Naive thymus-derived CD4-positive, alpha-beta T cell (primary cell): ENCODE measurements around the gene CDH13. TPM values are rescaled to one million over a fixed set of nuclear protein-coding genes. Genes with fewer than 3 reads are reported as not detected.

Experiments used
- ATAC-seq: fragments of 150-1000 bp; cut with Tn5 transposase; 2 replicates; pipeline ENCODE4 v1.10.0; 2021; ENCODE audit warnings: mild to moderate bottlenecking, moderate library complexity
- CTCF ChIA-PET: fragments of 350-600 bp; sonication (Branson Sonifier 250); formaldehyde crosslinking; loops from one replicate; lab custom pipeline; 2021; ENCODE audit warnings: antibody characterized with exemption; lab: Charles Lee
- POLR2A ChIA-PET: fragments of 350-600 bp; sonication (Branson Sonifier 250); formaldehyde crosslinking; loops from one replicate; lab custom pipeline; 2021; ENCODE audit warnings: antibody characterized with exemption, inconsistent platforms; lab: Charles Lee
- DNase-seq, 9 donors: peaks; one replicate each; pipeline versions ENCODE4 v3.0.0 to v3.0.0-alpha.2; 2020 to 2022; ENCODE audit warnings: mixed read lengths in 1 of 9
- H3K27ac ChIP-seq: one replicate; pipeline ENCODE4 v1.7.0; 2013; ENCODE audit warnings: mild to moderate bottlenecking, low read depth, low read length, moderate library complexity
- H3K27me3 ChIP-seq, 2 donors: one replicate each; pipeline ENCODE4 v1.7.0; 2013; ENCODE audit warnings: low read length in 2 of 2, mild to moderate bottlenecking in 2 of 2, moderate library complexity in 2 of 2; ENCODE audit not compliant: control insufficient read depth in 2 of 2, insufficient read depth in 2 of 2
- H3K36me3 ChIP-seq, 3 experiments: 1 replicate in 2 of 3; 2 replicates in 1 of 3; pipeline ENCODE4 v1.7.0; 2013; ENCODE audit warnings: low read length in 3 of 3, mild to moderate bottlenecking in 3 of 3, moderate library complexity in 1 of 3; ENCODE audit not compliant: insufficient read depth in 3 of 3, control insufficient read depth in 2 of 3
- H3K4me1 ChIP-seq, 2 donors: one replicate each; pipeline ENCODE4 v1.7.0; 2013; ENCODE audit warnings: low read length in 2 of 2, mild to moderate bottlenecking in 2 of 2, moderate library complexity in 1 of 2; ENCODE audit not compliant: control insufficient read depth in 2 of 2, insufficient read depth in 2 of 2
- H3K4me3 ChIP-seq: 2 replicates; pipeline ENCODE4 v1.7.0; 2013; ENCODE audit warnings: mild to moderate bottlenecking, low read length
- H3K9me3 ChIP-seq, 3 experiments: 1 replicate in 2 of 3; 2 replicates in 1 of 3; pipeline ENCODE4 v1.7.0; 2013; ENCODE audit warnings: low read length in 3 of 3; ENCODE audit not compliant: control insufficient read depth in 2 of 3
- H3K27ac Mint-ChIP-seq, 9 donors: one replicate each; pipeline ENCODE4 v1.8.0; 2020 to 2022; ENCODE audit warnings: mixed read lengths in 9 of 9, mild to moderate bottlenecking in 8 of 9, moderate library complexity in 5 of 9, inconsistent platforms in 2 of 9
- H3K27me3 Mint-ChIP-seq, 5 donors: one replicate each; pipeline ENCODE4 v1.8.0; 2021 to 2022; ENCODE audit warnings: mixed read lengths in 5 of 5, mild to moderate bottlenecking in 1 of 5
- H3K36me3 Mint-ChIP-seq, 5 donors: one replicate each; pipeline ENCODE4 v1.8.0; 2020 to 2022; ENCODE audit warnings: mixed read lengths in 5 of 5, mild to moderate bottlenecking in 3 of 5, inconsistent platforms in 1 of 5
- H3K4me1 Mint-ChIP-seq, 7 donors: one replicate each; pipeline ENCODE4 v1.8.0; 2020 to 2022; ENCODE audit warnings: mixed read lengths in 7 of 7, mild to moderate bottlenecking in 3 of 7, inconsistent platforms in 1 of 7
- H3K4me3 Mint-ChIP-seq, 10 donors: one replicate each; pipeline ENCODE4 v1.8.0; 2020 to 2022; ENCODE audit warnings: mild to moderate bottlenecking in 10 of 10, mixed read lengths in 10 of 10, moderate library complexity in 6 of 10, inconsistent platforms in 2 of 10
- H3K9me3 Mint-ChIP-seq, 11 donors: one replicate each; pipeline ENCODE4 v1.8.0; 2020 to 2022; ENCODE audit warnings: mixed read lengths in 11 of 11, mild to moderate bottlenecking in 4 of 11, inconsistent platforms in 1 of 11, moderate library complexity in 1 of 11
- intact Hi-C, 2 donors: fragments of 100-400 bp; cut with micrococcal nuclease; formaldehyde crosslinking; loops; one replicate each; pipeline ENCODE4 v1.15.1; 2023
- polyA plus RNA-seq, 2 donors: library from polyadenylated mRNA; unstranded; fragments of 300-500 nt; fragmentation: Illumina TruSeq; gene quantifications; one replicate each; pipeline ENCODE4 v1.2.3, GENCODE V29; 2021
- total RNA-seq, 6 experiments: library from RNA in 5 of 6; stranded (reverse) in 5 of 6; gene quantifications; 1 replicate in 5 of 6; 2 replicates in 1 of 6; pipeline ENCODE4 v1.2.3 and lab custom pipeline; 2021 to 2026

CDH13 gene
- total and polyA plus RNA-seq, 7 experiments from 2014 or later = not detected

DNA sequence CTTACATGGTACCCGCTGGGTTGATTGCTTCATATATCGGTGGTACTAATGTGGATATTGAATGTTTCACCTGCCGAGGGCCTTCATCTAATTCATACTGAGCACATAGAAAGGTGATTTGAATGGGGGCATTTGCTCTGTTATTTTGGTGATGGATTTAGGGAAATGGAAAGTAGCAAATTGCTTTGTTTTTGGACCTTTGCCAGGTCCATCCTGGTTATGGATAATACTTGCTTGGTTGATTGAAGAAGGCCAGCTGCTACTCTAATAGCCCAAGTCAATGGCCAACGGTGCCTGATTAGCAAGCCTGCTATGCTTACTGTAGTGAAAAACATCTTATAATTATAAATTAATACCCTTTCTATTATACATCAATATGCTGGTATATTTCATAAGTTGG, 253.6 kb downstream of the CDH13 start:
- H3K4me3 Mint-ChIP-seq = no peak overlapping the region
- H3K27me3 Mint-ChIP-seq = peaks cover 0 to 10% (median 6%) of the 10 kb centered on the region in 5 donors

DNA sequence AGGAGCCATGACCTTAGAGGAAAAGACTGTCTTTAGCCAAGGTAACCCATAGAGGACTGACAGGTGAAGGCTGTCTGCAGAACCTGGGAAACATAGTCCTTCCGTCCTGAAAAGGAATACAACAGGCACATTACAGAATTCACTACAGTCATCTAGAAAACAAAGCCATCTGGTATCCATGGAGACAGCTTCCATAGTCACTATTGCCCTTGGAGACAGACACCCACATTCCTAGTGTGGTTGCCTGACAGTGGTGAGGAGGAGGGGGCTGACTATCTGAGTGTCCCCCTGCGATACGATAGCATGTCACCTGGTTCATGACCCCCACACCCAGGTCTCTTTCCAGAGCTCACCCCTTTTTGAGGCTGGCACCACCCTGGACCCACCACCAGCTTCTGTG, 254.7 kb downstream of the CDH13 start:
- DNase-seq (no peak), ATAC-seq (no peak)
- H3K36me3 ChIP-seq = no peaks in the 10 kb centered on the region
- ChIA-PET CTCF (no interaction called here), POLR2A (no interaction called here)
- H3K27me3 ChIP-seq = no peaks in the 10 kb centered on the region
- Mint-ChIP-seq H3K27ac (no peak overlapping the region), H3K9me3 (peaks cover 0 to 6% (median 0%) of the 10 kb centered on the region in 11 donors), H3K4me3 (no peak overlapping the region), H3K27me3 (peaks cover 0 to 14% (median 6%) of the 10 kb centered on the region in 5 donors), H3K36me3 (no peaks in the 10 kb centered on the region), H3K4me1 (peaks cover 0 to 3% (median 0%) of the 10 kb centered on the region in 7 donors)
- no peak overlapping the region for H3K27ac ChIP-seq
- intact Hi-C loops = no loop called here
- H3K4me3 ChIP-seq = no peak overlapping the region
- no peaks in the 10 kb centered on the region for H3K4me1 ChIP-seq
- H3K9me3 ChIP-seq = no peaks in the 10 kb centered on the region

More for the DNA sequence above, 253.6 kb downstream of the CDH13 start:
- H3K27ac Mint-ChIP-seq = no peak overlapping the region
- Histone ChIP-seq H3K27ac (no peak overlapping the region), H3K9me3 (no peaks in the 10 kb centered on the region), H3K4me1 (no peaks in the 10 kb centered on the region), H3K27me3 (no peaks in the 10 kb centered on the region), H3K36me3 (no peaks in the 10 kb centered on the region), H3K4me3 (no peak overlapping the region)
- H3K36me3 Mint-ChIP-seq = no peaks in the 10 kb centered on the region
- ChIA-PET POLR2A (no interaction called here), CTCF (no interaction called here)
- ATAC-seq (no peak), DNase-seq (no peak)
- peaks cover 0 to 4% (median under 1%) of the 10 kb centered on the region in 11 donors for H3K9me3 Mint-ChIP-seq
- H3K4me1 Mint-ChIP-seq = peaks cover 0 to 3% (median 0%) of the 10 kb centered on the region in 7 donors
- intact Hi-C loops = no loop called here

GRCh38 chr16:82882226-82882625, 255.5 kb downstream of the CDH13 start:
- no peaks in the 10 kb centered on the region for H3K9me3 ChIP-seq
- peaks cover 0 to 6% (median 0%) of the 10 kb centered on the region in 11 donors for H3K9me3 Mint-ChIP-seq
- DNase-seq (no peak), ATAC-seq (no peak)
- no peaks in the 10 kb centered on the region for H3K36me3 ChIP-seq
- no peak overlapping the region for H3K27ac Mint-ChIP-seq
- peaks cover 3 to 14% (median 6%) of the 10 kb centered on the region in 5 donors for H3K27me3 Mint-ChIP-seq
- intact Hi-C loops = no loop called here
- H3K27ac ChIP-seq = no peak overlapping the region
- no peaks in the 10 kb centered on the region for H3K27me3 ChIP-seq
- H3K36me3 Mint-ChIP-seq = no peaks in the 10 kb centered on the region
- no peak overlapping the region for H3K4me3 ChIP-seq
- H3K4me1 ChIP-seq = no peaks in the 10 kb centered on the region
- H3K4me3 Mint-ChIP-seq = no peak overlapping the region
- peaks cover 0 to 3% (median 0%) of the 10 kb centered on the region in 7 donors for H3K4me1 Mint-ChIP-seq
- POLR2A ChIA-PET = no interaction called here
- CTCF ChIA-PET = no interaction called here

DNA sequence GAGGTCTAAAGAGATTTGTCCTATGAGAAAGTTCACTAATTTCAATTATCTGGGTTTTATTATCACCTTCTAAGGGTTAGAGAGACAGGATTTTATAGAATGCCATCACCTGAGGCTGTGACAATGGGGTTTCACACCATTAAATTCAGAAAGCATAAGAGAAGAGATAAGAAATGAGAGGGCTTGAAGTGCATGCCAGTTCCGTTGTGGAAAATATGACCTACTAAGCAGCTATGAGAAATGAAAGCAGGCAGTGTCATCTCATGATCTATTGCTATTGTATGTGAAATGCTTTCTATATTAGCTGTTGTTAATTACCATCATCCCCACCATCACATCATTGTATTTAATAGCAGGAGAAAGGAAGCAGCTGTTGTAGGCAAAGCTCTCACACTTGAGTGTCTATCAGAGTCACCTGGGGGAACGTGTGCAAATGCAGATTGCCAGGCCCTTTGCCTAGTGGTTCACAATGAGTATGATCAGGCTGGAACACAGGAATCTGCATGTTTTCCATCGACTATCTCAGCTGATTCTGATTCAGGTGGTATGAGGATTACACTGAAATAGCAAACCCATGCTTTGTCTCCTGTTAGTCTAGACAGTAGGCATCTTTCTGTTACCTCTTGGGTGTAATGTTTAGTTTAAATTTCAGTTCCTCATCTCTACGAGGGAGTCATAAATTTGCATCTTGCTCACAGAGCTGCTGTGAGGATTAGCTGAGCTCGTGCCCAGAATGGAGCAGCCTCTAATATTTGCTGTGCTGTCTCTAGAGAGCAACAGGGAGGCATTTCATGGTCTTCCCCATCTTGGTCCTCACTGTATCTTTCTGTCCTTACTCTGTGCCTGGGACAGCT, 256.4 kb downstream of the CDH13 start:
- H3K4me1 ChIP-seq = no peaks in the 10 kb centered on the region
- ChIA-PET POLR2A (no interaction called here), CTCF (no interaction called here)
- Mint-ChIP-seq H3K36me3 (no peaks in the 10 kb centered on the region), H3K9me3 (peaks cover 0 to 6% (median 0%) of the 10 kb centered on the region in 11 donors), H3K4me3 (no peak overlapping the region), H3K4me1 (peaks cover 0 to 3% (median 0%) of the 10 kb centered on the region in 7 donors), H3K27me3 (peaks cover 3 to 14% (median 7%) of the 10 kb centered on the region in 5 donors), H3K27ac (no peak overlapping the region)
- H3K27me3 ChIP-seq = no peaks in the 10 kb centered on the region
- DNase-seq (no peak), ATAC-seq (no peak)
- no peaks in the 10 kb centered on the region for H3K36me3 ChIP-seq
- H3K27ac ChIP-seq = no peak overlapping the region
- no peak overlapping the region for H3K4me3 ChIP-seq
- H3K9me3 ChIP-seq = no peaks in the 10 kb centered on the region
- intact Hi-C loops = no loop called here

DNA sequence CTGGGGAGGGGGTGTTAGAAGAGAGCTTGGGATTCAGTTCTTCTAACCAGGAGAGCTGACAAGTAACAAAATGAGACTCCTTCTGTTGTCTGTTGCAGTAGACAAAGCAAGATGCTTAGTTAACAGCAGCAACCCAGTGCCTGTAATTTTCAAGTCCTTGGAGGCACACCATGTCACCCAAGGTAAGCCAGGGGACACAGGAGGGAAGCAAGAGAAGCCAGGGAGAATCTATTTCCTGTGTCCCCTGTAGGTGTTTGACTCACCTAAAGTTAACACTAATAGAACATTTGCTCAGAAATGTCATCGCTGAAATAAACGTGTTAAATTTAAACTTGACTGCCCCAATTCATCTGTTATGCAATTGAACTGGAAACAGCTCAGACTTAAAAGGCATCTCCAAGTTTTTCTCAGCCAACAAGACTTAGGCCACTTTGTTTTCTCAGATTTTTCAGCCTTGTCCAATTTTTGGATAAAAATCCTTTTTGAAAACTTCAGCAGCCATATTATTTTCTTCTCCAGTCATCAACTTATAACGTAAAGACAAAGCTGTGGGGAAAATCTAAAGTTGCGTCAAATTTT, 257.6 kb downstream of the CDH13 start:
- H3K27me3 Mint-ChIP-seq = peaks cover 5 to 14% (median 10%) of the 10 kb centered on the region in 5 donors
- no peak overlapping the region for H3K27ac Mint-ChIP-seq
- no peak overlapping the region for H3K4me3 Mint-ChIP-seq

DNA sequence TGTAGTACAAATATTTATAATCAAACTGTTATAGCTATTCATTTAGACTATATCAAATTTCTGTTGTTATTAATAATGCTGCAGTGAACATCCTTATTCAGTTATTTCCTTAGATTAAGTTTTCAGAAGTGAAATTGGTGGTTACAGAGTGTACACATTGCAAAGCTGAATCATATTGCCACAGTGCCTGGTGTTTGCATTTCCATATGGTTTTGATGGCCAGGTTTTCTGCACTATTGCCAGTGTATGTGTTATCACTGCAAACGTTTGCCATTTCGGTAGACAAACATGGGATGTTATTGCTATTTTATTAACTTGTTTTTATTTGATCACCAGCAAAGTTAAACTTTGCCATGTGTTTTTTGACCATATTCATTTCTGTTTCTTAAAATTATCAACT, 259.4 kb downstream of the CDH13 start:
- CTCF ChIA-PET = no interaction called here
- H3K4me1 ChIP-seq = no peaks in the 10 kb centered on the region
- no peak overlapping the region for H3K27ac ChIP-seq
- no peak overlapping the region for H3K4me3 Mint-ChIP-seq
- H3K27ac Mint-ChIP-seq = no peak overlapping the region
- POLR2A ChIA-PET = no interaction called here
- H3K27me3 Mint-ChIP-seq = peaks cover 5 to 13% (median 10%) of the 10 kb centered on the region in 5 donors
- DNase-seq = no peak
- H3K9me3 Mint-ChIP-seq = peaks cover 0 to 10% (median 0%) of the 10 kb centered on the region in 11 donors
- intact Hi-C loops = no loop called here
- H3K4me1 Mint-ChIP-seq = peaks cover 0 to 3% (median 0%) of the 10 kb centered on the region in 7 donors
- no peak for ATAC-seq
- no peaks in the 10 kb centered on the region for H3K27me3 ChIP-seq
- no peak overlapping the region for H3K4me3 ChIP-seq
- no peaks in the 10 kb centered on the region for H3K36me3 Mint-ChIP-seq
- H3K36me3 ChIP-seq = no peaks in the 10 kb centered on the region
- H3K9me3 ChIP-seq = no peaks in the 10 kb centered on the region

More for the DNA sequence above, 257.6 kb downstream of the CDH13 start:
- Histone ChIP-seq H3K27me3 (no peaks in the 10 kb centered on the region), H3K4me1 (no peaks in the 10 kb centered on the region), H3K4me3 (no peak overlapping the region), H3K27ac (no peak overlapping the region), H3K36me3 (no peaks in the 10 kb centered on the region), H3K9me3 (no peaks in the 10 kb centered on the region)
- intact Hi-C loops = no loop called here
- peaks cover 0 to 10% (median 0%) of the 10 kb centered on the region in 11 donors for H3K9me3 Mint-ChIP-seq
- DNase-seq (no peak), ATAC-seq (no peak)
- H3K36me3 Mint-ChIP-seq = no peaks in the 10 kb centered on the region
- CTCF ChIA-PET = no interaction called here
- peaks cover 0 to 3% (median 0%) of the 10 kb centered on the region in 7 donors for H3K4me1 Mint-ChIP-seq
- POLR2A ChIA-PET = no interaction called here
